Fibroblast of pulmonary artery (primary cell): ENCODE measurements around the gene PNMT.

Experiments used
- DNase-seq: peaks from one replicate; pipeline ENCODE4 v3.0.0-alpha.2; 2010; ENCODE audit warnings: low read depth
- H3K4me3 ChIP-seq: replicated peaks from 2 replicates; pipeline ENCODE4 v1.5.1; 2011; ENCODE audit warnings: low read depth, mild to moderate bottlenecking, control low read depth, low read length, moderate library complexity
- TF ChIP-seq, protein P1 (sequence below): IDR thresholded peaks from 2 replicates; pipeline ENCODE4 v1.5.1; 2011; ENCODE audit warnings: mild to moderate bottlenecking, control low read depth, low read length, inconsistent platforms; ENCODE audit errors: missing control alignments

Gene PNMT

DNA sequence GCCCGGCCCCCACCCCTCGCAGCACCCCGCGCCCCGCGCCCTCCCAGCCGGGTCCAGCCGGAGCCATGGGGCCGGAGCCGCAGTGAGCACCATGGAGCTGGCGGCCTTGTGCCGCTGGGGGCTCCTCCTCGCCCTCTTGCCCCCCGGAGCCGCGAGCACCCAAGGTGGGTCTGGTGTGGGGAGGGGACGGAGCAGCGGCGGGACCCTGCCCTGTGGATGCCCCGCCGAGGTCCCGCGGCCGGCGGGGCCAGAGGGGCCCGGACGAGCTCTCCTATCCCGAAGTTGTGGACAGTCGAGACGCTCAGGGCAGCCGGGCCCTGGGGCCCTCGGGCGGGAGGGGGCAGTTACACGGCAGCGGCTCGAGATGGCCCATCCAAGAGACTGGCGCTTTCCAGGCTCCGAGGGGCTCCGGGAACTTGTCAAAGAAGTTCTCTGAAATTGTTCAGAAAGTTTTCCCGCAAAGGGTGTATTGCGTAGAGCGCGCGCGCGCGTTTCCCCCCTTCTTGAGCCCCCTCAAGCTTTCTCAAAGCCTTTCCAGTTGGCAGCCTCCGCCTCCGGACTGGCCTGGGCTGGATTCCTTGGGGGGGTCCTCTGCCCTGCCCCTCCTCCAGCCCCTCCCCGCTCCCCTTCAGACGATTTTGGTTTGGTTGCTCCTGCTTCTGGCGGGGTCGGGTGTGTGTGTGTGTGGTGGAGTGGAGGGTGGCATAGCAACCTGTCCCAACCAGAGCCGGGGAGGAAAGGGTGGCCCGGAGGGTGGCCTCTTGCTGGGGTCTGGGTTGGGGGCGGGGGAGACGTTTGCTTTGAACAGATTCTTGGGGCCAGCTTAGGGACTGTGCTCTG lies 32.1 kb downstream of the PNMT start:
- TF ChIP-seq, protein P1, sequence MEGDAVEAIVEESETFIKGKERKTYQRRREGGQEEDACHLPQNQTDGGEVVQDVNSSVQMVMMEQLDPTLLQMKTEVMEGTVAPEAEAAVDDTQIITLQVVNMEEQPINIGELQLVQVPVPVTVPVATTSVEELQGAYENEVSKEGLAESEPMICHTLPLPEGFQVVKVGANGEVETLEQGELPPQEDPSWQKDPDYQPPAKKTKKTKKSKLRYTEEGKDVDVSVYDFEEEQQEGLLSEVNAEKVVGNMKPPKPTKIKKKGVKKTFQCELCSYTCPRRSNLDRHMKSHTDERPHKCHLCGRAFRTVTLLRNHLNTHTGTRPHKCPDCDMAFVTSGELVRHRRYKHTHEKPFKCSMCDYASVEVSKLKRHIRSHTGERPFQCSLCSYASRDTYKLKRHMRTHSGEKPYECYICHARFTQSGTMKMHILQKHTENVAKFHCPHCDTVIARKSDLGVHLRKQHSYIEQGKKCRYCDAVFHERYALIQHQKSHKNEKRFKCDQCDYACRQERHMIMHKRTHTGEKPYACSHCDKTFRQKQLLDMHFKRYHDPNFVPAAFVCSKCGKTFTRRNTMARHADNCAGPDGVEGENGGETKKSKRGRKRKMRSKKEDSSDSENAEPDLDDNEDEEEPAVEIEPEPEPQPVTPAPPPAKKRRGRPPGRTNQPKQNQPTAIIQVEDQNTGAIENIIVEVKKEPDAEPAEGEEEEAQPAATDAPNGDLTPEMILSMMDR, result no peak
- DNase-seq, result peak; percentile 24
- peak overlapping the region; percentile 75 for H3K4me3 ChIP-seq

DNA sequence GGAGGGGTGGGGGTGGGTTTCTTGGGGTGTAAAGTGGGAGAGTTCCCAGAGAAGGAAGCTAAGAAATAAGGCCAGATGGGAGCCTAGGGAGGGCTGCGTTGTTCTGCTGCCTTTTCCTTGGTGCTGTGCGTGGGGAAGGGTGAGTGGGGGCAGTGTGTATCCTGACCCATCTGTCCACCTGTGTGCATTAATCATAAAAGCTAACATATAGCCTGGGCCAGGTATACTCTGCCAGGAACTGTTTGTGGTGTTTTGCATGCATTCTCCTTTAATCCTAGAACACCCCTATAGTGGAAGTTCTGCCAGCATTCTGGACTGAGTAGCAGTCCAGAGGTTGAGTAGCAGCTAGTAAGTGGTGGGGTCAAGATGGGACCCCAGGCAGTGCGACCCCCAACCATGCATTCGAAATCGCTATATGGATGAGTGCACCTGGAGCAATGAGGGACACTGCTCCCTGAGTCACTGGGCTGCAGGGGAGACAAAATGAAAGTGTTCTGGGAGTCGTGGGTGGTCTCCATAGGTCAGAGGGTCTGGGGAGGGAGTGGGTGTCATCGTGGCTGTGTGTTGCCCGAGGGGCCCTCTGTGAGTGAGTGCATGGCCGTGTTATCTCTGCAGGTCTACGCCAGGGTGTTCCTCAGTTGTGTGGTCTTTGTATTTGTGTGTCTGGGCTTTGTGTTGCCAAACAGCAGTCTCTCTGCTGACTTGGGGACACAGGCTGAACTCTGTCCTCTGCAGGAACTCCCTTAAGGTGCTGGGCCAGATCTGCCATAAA lies 32.9 kb downstream of the PNMT start:
- TF ChIP-seq, protein P1, result no peak
- peak overlapping the region; percentile 75 for H3K4me3 ChIP-seq
- DNase-seq, result no peak

DNA sequence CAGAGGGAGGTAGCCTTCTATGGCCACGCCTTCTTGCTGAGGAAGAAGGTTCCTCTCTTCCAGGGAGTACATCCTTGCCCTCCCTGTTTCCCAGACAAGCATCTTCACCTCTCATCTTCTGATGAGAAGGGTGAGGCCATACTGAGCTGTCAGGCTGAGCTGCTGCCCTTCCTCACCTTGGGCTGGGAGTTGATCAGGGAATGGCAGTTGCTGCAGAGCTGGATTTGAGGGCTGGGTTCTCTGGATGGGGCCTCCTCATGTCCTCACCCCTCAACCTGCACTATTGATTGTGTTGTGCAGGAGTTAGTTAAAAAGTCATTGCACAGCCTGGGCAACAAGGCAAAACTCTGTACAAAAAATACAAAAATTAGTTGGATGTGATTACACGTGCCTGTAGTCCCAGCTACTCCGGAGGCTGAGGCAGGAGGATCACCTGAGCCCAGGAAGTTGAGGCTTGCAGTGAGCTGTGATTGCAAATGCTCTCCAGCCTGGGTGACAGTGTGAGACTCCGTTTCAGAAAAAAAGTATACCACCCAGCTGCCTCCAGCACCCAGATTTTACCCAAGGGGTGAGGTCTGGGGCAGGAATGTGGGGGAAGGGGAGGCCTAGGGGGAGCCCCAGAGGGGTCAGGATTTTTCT lies 33.6 kb downstream of the PNMT start:
- TF ChIP-seq, protein P1, result no peak
- no peak overlapping the region for H3K4me3 ChIP-seq
- no peak for DNase-seq

DNA sequence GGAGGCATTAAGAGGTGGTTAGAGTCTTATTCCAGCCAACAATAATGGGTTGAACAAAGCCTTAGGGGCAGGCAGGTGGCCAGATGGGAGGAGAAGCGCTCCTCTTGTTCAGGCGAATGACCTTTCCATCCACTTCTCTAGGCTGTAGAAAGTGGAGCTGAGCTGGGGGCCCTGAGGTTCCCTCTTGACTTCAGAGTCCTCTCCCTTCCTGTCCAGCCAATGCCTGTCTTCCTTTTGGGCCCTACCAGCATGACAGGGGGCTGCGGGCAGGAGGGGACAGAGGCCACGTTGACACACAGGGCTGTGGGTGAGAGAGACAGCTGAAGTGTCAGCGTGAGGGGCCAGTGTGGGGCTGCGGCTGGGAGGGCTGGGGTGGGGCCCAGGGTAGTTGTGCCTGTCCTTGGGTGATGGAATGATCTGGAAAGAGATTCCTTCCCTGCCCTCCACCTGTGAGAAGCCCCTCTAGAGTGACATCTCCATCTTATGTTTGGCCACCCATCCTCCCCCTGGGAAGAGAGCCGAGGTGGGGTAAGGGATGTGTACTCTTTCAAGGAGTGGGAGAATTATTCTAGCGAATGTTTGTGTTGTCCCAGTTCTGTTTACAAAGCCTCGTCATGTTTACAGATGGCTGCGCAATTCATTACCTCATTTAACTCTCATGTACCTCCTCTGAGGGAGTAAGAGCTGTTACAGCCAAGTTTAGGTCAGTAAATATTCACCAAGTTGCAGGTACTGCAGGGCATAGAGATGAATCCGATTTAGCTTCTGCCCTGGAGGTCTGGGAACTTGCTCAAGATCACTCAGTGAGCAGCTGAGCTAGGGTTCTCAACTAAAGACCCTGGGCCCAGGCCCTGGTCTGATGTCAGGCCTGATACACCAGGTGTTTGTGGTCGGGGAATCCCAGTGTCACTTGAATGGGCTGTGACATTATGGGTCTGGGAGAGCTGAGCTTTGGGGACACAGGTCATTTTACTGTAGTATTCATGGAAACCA lies 34.9 kb downstream of the PNMT start:
- no peak overlapping the region for H3K4me3 ChIP-seq
- TF ChIP-seq, protein P1, result no peak
- DNase-seq, result no peak

DNA sequence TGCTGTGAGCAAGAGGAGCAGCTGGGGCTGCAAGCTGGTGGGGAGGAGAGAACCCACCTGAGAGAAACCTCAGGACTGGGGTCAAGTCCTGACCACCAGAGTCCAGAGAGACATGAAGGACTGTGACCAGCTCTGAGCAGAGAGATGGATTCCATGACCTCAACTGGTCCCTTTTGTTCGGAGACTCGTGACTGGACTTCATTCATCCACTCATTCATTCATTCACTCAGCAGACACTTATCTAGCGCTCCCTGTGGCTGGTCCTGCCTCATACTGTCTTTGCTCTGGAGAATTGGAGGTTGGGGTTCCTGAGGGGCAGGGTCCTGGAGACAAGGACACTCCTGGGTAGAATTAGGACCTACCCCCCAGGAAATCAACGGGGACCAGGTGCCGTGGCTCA lies 35.7 kb downstream of the PNMT start:
- no peak overlapping the region for H3K4me3 ChIP-seq
- TF ChIP-seq, protein P1, result no peak
- no peak for DNase-seq
